DMS153 (cell line): ENCODE data around the gene FES.

Source experiments
- DNase-seq: peaks from one replicate; lab custom pipeline; 2025; lab: John Stamatoyannopoulos, UW

The FES gene

DNA sequence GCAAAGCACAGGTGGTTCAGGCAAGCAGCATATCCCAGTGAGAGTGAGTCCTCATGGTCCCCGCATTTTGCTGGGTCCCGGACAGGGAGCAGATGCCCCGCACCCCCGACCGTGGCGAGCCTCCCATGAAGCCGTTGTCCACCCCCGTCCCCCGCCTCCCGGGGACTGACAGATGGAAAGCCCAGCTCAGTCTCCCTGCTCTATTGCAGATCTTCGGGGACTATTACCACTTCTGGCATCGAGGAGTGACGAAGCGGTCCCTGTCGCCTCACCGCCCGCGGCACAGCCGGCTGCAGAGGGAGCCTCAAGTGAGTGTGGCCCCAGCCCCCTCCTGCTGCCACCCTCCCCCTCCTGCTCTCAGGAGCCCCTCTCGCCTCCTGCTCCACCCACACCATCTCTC is 8.3 kb upstream of the FES start:
- no peak for DNase-seq

DNA sequence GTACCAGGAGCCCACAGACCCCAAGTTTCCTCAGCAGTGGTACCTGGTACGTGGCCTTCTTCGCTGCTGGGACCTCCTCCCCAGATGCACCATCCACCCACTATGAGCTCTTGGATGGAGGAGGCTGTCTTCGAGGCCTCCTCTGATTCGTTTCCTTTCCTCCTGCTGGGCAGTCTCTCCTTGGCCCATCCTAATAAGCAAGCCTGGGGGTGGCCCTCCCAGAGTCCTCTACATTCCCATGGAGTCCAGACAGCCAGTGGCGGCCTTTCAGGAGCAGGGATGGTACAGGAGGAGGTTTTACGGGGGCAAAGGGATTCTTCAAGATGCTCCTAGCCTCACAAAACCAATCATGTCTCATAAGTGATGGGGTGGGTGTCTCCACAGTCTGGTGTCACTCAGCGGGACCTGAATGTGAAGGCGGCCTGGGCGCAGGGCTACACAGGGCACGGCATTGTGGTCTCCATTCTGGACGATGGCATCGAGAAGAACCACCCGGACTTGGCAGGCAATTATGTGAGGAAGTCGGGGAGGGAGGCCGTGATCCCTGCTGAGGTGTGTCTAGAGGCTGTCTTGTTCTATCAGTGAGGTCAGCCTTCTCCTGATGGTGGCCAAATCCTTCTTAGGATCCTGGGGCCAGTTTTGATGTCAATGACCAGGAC is 7.7 kb upstream of the FES start:
- no peak for DNase-seq

DNA sequence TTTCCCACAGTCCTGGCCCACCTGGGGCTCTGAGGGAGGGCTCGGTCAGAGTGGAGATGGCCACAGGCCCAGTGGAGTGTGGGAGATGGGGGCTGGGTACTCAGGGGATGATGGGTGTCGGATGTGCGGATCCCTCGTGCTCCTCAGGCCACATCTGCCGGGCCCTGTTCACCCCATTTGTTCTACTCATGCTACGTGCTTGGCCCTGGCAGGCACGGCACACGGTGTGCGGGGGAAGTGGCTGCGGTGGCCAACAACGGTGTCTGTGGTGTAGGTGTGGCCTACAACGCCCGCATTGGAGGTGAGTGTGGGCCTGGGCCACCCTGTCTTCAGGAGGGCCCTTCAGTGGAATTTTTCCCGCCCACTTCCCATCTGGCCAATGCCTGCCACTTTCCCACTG is 7.0 kb upstream of the FES start:
- DNase-seq, result no peak

DNA sequence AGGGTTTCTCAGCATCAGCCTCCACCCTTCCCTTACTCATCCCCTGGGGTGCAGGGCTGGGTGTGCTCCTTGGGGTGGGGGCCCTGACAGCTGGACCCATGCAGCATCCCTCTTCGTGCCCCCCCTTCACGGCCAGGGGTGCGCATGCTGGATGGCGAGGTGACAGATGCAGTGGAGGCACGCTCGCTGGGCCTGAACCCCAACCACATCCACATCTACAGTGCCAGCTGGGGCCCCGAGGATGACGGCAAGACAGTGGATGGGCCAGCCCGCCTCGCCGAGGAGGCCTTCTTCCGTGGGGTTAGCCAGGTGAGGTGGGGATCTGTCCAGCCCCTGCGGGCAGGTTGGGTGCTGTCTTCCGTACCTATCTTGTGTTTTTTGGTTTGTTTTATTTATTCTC is 6.3 kb upstream of the FES start:
- DNase-seq, result no peak

DNA sequence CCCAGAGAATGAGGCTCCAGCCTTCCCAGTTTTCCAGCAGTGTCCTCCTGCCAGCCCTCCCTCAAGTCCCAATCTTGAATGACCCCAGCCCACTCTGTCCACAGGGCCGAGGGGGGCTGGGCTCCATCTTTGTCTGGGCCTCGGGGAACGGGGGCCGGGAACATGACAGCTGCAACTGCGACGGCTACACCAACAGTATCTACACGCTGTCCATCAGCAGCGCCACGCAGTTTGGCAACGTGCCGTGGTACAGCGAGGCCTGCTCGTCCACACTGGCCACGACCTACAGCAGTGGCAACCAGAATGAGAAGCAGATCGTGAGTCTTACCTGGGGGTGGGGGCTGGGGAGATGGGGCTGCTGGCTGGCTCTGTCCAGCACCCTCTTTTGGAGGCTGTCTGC is 5.6 kb upstream of the FES start:
- DNase-seq, result no peak

DNA sequence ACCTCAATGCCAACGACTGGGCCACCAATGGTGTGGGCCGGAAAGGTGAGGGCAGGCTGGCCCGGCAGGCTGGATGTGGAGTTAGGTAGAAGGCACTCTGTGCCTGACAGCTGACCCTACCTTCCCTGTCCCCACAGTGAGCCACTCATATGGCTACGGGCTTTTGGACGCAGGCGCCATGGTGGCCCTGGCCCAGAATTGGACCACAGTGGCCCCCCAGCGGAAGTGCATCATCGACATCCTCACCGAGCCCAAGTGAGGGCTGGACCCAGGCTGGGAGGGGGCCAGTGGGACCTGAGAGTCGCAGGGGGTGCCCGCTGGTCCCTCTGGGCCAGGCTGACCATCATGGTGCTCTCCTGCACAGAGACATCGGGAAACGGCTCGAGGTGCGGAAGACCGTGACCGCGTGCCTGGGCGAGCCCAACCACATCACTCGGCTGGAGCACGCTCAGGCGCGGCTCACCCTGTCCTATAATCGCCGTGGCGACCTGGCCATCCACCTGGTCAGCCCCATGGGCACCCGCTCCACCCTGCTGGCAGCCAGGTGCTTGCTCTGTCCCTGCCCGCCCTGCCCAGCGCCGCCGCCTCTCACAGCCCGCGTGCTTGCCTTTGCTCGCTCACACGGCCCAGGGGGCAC is 4.5 kb upstream of the FES start:
- no peak for DNase-seq

DNA sequence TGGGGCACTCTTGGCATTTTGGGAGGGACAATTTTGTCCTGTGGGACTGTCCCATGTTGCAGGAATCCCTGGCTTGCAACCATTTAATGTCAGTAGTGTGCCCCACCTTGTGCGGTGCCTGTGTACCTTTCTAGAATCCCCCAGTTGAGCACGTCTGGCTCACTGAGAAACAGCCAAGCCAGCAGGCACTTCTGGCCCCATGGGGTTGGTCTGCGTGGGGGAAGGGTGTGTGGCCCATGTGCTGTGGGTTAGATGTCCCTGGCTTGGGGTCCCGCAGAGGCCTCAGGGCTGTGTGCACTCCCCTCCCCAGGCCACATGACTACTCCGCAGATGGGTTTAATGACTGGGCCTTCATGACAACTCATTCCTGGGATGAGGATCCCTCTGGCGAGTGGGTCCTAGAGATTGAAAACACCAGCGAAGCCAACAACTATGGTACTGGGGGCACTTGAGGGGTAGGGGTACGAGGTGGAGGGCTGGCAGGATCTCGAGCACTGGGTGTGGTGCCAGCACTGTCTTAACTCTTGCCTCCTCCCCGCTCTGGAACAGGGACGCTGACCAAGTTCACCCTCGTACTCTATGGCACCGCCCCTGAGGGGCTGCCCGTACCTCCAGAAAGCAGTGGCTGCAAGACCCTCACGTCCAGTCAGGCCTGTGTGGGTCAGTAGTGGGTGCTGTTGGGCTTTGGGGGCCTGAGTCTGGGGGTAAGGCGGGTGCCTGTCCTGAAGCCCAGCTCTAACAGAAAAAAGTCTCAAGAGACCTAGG is 3.7 kb upstream of the FES start:
- DNase-seq, result no peak

DNA sequence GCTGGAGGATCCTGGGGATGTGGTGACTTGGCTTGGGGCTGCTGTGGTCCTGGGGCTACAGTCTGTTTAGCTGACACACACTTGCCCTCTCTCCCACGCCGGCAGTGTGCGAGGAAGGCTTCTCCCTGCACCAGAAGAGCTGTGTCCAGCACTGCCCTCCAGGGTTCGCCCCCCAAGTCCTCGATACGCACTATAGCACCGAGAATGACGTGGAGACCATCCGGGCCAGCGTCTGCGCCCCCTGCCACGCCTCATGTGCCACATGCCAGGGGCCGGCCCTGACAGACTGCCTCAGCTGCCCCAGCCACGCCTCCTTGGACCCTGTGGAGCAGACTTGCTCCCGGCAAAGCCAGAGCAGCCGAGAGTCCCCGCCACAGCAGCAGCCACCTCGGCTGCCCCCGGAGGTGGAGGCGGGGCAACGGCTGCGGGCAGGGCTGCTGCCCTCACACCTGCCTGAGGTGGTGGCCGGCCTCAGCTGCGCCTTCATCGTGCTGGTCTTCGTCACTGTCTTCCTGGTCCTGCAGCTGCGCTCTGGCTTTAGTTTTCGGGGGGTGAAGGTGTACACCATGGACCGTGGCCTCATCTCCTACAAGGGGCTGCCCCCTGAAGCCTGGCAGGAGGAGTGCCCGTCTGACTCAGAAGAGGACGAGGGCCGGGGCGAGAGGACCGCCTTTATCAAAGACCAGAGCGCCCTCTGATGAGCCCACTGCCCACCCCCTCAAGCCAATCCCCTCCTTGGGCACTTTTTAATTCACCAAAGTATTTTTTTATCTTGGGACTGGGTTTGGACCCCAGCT is 2.9 kb upstream of the FES start:
- DNase-seq, result no peak

DNA sequence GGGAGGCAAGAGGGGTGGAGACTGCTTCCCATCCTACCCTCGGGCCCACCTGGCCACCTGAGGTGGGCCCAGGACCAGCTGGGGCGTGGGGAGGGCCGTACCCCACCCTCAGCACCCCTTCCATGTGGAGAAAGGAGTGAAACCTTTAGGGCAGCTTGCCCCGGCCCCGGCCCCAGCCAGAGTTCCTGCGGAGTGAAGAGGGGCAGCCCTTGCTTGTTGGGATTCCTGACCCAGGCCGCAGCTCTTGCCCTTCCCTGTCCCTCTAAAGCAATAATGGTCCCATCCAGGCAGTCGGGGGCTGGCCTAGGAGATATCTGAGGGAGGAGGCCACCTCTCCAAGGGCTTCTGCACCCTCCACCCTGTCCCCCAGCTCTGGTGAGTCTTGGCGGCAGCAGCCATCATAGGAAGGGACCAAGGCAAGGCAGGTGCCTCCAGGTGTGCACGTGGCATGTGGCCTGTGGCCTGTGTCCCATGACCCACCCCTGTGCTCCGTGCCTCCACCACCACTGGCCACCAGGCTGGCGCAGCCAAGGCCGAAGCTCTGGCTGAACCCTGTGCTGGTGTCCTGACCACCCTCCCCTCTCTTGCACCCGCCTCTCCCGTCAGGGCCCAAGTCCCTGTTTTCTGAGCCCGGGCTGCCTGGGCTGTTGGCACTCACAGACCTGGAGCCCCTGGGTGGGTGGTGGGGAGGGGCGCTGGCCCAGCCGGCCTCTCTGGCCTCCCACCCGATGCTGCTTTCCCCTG is 2.2 kb upstream of the FES start:
- no peak for DNase-seq

DNA sequence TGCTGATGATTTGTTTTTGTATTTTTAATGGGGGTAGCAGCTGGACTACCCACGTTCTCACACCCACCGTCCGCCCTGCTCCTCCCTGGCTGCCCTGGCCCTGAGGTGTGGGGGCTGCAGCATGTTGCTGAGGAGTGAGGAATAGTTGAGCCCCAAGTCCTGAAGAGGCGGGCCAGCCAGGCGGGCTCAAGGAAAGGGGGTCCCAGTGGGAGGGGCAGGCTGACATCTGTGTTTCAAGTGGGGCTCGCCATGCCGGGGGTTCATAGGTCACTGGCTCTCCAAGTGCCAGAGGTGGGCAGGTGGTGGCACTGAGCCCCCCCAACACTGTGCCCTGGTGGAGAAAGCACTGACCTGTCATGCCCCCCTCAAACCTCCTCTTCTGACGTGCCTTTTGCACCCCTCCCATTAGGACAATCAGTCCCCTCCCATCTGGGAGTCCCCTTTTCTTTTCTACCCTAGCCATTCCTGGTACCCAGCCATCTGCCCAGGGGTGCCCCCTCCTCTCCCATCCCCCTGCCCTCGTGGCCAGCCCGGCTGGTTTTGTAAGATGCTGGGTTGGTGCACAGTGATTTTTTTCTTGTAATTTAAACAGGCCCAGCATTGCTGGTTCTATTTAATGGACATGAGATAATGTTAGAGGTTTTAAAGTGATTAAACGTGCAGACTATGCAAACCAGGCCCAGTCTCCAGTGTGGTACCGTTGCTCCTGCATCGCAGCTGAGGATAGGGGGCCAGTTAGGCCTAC is 1.4 kb upstream of the FES start:
- no peak for DNase-seq

DNA sequence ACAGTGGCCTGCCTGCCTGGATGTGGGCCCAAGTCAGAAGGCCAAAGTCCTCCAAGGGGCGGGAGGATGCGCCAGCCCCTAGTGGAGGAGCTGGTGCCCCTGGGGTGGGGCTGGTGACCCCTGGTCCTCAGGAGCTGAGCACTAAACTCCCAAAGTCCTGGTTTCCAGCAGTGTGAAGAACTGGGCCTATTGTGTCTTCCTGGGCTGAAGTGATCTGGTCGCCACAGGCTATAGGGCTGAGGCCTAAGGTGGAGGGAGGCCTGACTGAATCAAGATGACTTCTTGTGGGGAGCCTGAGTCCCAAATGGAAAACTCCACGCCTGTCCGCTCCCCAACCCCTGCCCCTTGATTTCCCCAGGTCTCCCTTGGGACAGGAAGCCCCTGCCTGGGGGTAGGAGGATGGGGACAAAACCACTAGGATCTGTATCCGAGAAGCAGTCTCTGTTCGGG is 753 bp upstream of the FES start:
- no peak for DNase-seq

DNA sequence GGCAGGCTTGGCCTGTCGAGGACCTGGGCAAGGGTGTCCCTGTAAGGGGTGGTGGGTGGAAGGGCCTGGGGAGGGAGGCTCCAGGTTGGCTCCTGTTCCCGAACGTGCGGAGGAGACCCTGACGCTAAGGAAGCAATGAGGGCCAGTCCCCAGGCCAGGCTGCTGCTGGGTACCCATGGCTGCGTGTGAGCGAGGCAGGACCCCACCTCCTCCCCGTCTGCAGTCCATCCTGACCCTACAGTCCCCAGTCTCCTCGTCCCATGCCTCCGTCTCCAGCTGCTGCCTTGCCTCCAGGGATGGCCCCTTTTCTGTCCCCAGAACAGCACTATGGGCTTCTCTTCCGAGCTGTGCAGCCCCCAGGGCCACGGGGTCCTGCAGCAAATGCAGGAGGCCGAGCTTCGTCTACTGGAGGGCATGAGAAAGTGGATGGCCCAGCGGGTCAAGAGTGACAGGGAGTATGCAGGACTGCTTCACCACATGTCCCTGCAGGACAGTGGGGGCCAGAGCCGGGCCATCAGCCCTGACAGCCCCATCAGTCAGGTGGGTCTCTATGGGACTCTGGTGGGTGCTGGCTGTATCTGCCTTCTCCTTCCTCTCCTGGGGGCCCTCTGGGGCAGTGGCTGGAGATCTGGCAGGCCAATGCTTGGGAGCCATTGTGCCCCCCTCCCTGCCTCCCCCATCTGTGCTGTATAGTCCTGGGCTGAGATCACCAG is 571 bp downstream of the FES start:
- DNase-seq, result no peak

DNA sequence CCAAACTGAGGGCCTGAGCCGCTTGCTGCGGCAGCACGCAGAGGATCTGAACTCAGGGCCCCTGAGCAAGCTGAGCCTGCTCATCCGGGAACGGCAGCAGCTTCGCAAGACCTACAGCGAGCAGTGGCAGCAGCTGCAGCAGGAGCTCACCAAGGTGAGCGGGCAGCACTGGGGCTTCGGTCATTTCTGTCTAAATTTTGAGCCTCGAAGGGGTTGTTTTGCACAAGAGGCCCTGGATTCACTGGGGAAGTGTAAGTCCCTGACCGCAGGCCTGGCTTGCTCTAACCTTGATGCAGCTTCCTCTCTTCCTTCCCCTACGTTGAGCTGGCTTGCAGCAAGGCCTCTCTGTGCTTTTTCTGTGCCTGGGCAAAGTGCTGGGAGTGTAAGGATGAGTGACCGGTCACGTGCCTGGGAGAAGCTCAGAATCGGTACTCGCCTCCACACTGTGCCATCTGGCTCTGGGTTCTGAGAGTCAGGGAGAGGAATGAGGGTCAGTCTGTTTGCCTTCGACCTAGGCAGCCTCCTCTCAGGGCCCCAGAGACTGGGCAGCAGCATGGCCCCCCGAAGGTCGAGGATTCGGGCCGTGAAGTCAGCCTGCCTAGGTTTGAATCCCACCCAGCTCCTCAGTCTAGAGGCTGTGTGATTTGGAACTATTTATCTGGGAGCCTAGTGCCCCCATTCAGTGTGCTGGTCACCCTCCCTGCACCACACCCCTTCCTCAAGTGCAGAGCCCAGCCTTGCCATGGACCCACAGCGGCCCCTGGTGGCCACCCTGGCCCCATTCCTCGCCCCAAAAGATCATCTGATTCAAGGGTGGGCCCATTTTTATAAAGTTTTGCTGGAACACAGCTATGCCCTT is 1.4 kb downstream of the FES start:
- DNase-seq, result peak; percentile 8

DNA sequence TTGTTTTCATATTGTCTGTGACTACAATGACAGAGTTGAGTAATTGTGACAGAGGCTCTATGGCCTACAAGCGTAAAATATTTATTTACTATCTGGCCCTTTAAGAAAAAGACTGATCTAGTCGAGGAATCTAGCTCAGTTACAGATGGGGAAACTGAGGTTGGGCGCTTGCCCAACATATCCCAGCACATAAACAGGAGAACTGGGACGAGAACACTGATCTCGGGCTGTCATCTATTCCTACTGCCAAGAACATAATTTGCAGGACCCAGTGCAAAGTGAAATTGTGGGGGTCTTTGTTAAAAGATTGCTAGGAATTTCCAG is 1.9 kb downstream of the FES start:
- DNase-seq, result no peak

DNA sequence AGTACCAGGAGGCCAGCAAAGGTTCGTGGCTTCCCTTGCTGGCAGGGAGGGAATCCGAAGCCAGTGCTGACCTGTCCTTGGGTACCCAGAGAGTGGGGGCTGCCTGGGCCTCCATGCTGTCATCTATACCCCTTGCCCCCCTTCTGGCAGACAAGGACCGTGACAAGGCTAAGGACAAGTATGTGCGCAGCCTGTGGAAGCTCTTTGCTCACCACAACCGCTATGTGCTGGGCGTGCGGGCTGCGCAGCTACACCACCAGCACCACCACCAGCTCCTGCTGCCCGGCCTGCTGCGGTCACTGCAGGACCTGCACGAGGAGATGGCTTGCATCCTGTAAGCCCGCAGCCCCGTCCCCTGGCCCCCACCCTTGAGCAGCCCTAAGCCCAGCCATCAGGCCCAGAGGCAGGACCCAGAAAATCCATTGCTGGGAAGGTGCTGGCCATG is 2.8 kb downstream of the FES start:
- no peak for DNase-seq

DNA sequence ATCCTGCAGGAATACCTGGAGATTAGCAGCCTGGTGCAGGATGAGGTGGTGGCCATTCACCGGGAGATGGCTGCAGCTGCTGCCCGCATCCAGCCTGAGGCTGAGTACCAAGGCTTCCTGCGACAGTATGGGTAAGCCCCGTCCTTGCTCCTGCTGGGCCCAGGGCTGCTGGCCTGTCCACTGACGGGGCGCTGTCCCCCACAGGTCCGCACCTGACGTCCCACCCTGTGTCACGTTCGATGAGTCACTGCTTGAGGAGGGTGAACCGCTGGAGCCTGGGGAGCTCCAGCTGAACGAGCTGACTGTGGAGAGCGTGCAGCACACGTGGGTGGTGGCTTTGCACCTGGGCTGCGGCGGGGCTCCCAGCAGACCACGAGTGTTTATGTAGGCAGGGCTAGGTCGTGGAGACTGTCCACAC is 5.0 kb downstream of the FES start:
- DNase-seq, result no peak

DNA sequence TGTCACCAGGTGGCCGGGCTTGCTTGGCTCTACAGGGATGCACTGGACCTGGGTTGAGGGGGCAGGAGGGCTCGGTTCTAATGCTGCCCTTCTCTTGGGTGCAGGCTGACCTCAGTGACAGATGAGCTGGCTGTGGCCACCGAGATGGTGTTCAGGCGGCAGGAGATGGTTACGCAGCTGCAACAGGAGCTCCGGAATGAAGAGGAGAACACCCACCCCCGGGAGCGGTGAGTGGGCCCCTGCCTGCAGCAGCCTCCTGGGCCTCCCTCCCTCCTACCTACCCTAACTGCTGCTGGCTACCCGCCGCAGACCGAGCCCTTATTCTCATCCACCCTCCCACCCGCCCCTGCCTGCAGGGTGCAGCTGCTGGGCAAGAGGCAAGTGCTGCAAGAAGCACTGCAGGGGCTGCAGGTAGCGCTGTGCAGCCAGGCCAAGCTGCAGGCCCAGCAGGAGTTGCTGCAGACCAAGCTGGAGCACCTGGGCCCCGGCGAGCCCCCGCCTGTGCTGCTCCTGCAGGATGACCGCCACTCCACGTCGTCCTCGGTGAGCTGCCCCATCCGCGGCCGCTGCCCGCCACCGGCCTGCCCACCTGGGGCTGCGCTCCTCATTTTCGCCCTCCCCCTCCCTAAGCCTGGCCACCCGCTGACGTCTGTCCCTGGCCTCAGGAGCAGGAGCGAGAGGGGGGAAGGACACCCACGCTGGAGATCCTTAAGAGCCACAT is 5.6 kb downstream of the FES start:
- no peak for DNase-seq

DNA sequence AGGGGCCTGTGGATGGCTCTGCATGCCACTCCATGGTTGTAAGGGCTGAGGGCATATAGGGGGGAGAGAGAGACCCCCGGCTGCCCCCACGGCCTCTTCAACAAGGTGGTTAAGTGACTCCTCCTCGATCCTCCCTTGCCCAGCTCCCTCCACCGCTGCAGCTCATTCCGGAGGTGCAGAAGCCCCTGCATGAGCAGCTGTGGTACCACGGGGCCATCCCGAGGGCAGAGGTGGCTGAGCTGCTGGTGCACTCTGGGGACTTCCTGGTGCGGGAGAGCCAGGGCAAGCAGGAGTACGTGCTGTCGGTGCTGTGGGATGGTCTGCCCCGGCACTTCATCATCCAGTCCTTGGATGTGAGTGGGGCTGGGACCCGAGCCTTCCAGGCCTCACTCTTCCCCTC is 6.5 kb downstream of the FES start:
- no peak for DNase-seq
